HFF-Myc (cell line): ENCODE data around the gene SPATS2L.

Source experiments
- DNase-seq: peaks from one replicate; pipeline ENCODE4 v3.0.0-alpha.2; 2011; ENCODE audit warnings: low read depth; ENCODE audit errors: extremely low read depth
- H3K4me3 ChIP-seq: replicated peaks from 2 replicates; pipeline ENCODE4 v1.5.1; 2011; ENCODE audit warnings: low read depth, mild to moderate bottlenecking, control low read depth, low read length
- CTCF ChIP-seq: IDR thresholded peaks from 2 replicates; pipeline ENCODE4 v1.5.1; 2012; ENCODE audit warnings: mild to moderate bottlenecking, low read depth, low read length, control low read depth; ENCODE audit errors: missing control alignments

SPATS2L gene

GRCh38 chr2:200443376-200443775 lies 136.9 kb downstream of the SPATS2L start:
- DNase-seq: no peak
- H3K4me3 ChIP-seq: no peak overlapping the region
- no peak for TF ChIP-seq CTCF

- no peak overlapping the region for H3K4me3 ChIP-seq
- no peak for DNase-seq
- TF ChIP-seq CTCF: no peak
Observed at GRCh38 chr2:200443916-200444315, 137.4 kb downstream of the SPATS2L start.

- DNase-seq: no peak
- TF ChIP-seq CTCF: no peak
- H3K4me3 ChIP-seq: no peak overlapping the region
Observed at GRCh38 chr2:200444530-200444929, 138.0 kb downstream of the SPATS2L start.

GRCh38 chr2:200445284-200445683 lies 138.8 kb downstream of the SPATS2L start:
- H3K4me3 ChIP-seq: no peak overlapping the region
- no peak for DNase-seq
- TF ChIP-seq CTCF: no peak

GRCh38 chr2:200446612-200447011 lies 140.1 kb downstream of the SPATS2L start:
- no peak for TF ChIP-seq CTCF

GRCh38 chr2:200447139-200447855 lies 140.8 kb downstream of the SPATS2L start:
- no peak overlapping the region for H3K4me3 ChIP-seq
- no peak for TF ChIP-seq CTCF
- DNase-seq: no peak

More at GRCh38 chr2:200446612-200447011, 140.1 kb downstream of the SPATS2L start:
- DNase-seq: no peak
- H3K4me3 ChIP-seq: no peak overlapping the region

GRCh38 chr2:200448455-200448854 lies 142.0 kb downstream of the SPATS2L start:
- TF ChIP-seq CTCF: no peak
- H3K4me3 ChIP-seq: no peak overlapping the region
- DNase-seq: no peak
